B cell (primary cell): ENCODE data around the gene ZFR2. TPM values are rescaled to one million over a fixed set of nuclear protein-coding genes. Genes with fewer than 3 reads are reported as not detected.

Source experiments
- ATAC-seq: fragments of 200-7000 bp; cut with Tn5 transposase; one replicate; pipeline ENCODE4 v1.10.0; 2021; ENCODE audit warnings: low read depth, mild to moderate bottlenecking, moderate number of reproducible peaks, moderate library complexity
- CTCF ChIA-PET: fragments of 350-600 bp; sonication (Branson Sonifier 250); formaldehyde crosslinking; loops from one replicate; lab custom pipeline; 2021; ENCODE audit warnings: antibody characterized with exemption, inconsistent platforms; lab: Charles Lee
- POLR2A ChIA-PET: fragments of 350-600 bp; sonication (Branson Sonifier 250); formaldehyde crosslinking; loops from one replicate; lab custom pipeline; 2021; ENCODE audit warnings: antibody characterized with exemption; lab: Charles Lee
- DNase-seq: peaks from one replicate; pipeline ENCODE4 v3.0.0; 2013
- H2AFZ ChIP-seq: 2 replicates; pipeline ENCODE4 v1.6.1; 2012; ENCODE audit warnings: mild to moderate bottlenecking, low read depth, low read length; ENCODE audit not compliant: insufficient read depth, poor library complexity, severe bottlenecking
- H3K27ac ChIP-seq, 2 donors: 1 replicate in 1 of 2; 2 replicates in 1 of 2; pipeline ENCODE4 v1.5.1; 2012 to 2013; ENCODE audit warnings: low read length in 2 of 2, mild to moderate bottlenecking in 2 of 2, moderate library complexity in 1 of 2
- H3K27me3 ChIP-seq, 4 experiments: fragments of 200-600 bp in 1 of 4; sonication (generic) in 1 of 4; replicated peaks in 1 of 4; 1 replicate in 2 of 4; 2 replicates in 2 of 4; pipeline versions ENCODE4 v1.6.1 to v1.7.0; 2013 to 2016; ENCODE audit warnings: low read length in 3 of 4, mild to moderate bottlenecking in 2 of 4, mixed read lengths in 1 of 4, moderate library complexity in 1 of 4; ENCODE audit not compliant: insufficient read depth in 4 of 4, control insufficient read depth in 3 of 4; ENCODE audit errors: control extremely low read depth in 1 of 4
- H3K36me3 ChIP-seq, 2 experiments: replicated peaks in 1 of 2; 1 replicate in 1 of 2; 2 replicates in 1 of 2; pipeline versions ENCODE4 v1.6.1 to v1.7.1; 2013; ENCODE audit warnings: low read length in 1 of 2; ENCODE audit not compliant: insufficient read depth in 2 of 2, control insufficient read depth in 1 of 2; ENCODE audit errors: control extremely low read depth in 1 of 2, extremely low read depth in 1 of 2
- H3K4me1 ChIP-seq, 2 donors: fragments of 200-600 bp in 1 of 2; sonication (generic) in 1 of 2; 1 replicate in 1 of 2; 2 replicates in 1 of 2; pipeline versions ENCODE4 v1.5.1 to v1.6.1; 2013 to 2017; ENCODE audit warnings: low read length in 2 of 2; ENCODE audit not compliant: control insufficient read depth in 2 of 2, insufficient read depth in 2 of 2
- H3K4me2 ChIP-seq: replicated peaks from 2 replicates; pipeline ENCODE3; 2012; ENCODE audit warnings: mild to moderate bottlenecking, low read depth, low read length; ENCODE audit not compliant: poor library complexity, severe bottlenecking
- H3K4me3 ChIP-seq, 5 experiments: fragments of 200-600 bp in 1 of 5; sonication (generic) in 1 of 5; 1 replicate in 3 of 5; 2 replicates in 2 of 5; pipeline versions ENCODE4 v1.5.1 to v1.7.0; 2011 to 2016; ENCODE audit warnings: low read length in 4 of 5, mild to moderate bottlenecking in 4 of 5, low read depth in 2 of 5, control low read depth in 1 of 5, moderate library complexity in 1 of 5; ENCODE audit not compliant: insufficient read depth in 1 of 5; ENCODE audit errors: control extremely low read depth in 1 of 5, extremely low read depth in 1 of 5
- H3K79me2 ChIP-seq: fragments of 200-600 bp; sonication (generic); one replicate; pipeline ENCODE4 v1.6.0; 2016; ENCODE audit warnings: low read length; ENCODE audit not compliant: control insufficient read depth, insufficient read depth
- H3K9ac ChIP-seq: fragments of 200-600 bp; sonication (generic); 2 replicates; pipeline ENCODE4 v1.6.1; 2017; ENCODE audit warnings: mild to moderate bottlenecking, low read length, moderate library complexity
- H3K9me3 ChIP-seq, 3 donors: one replicate each; pipeline versions ENCODE4 v1.6.1 to v1.7.1; 2013; ENCODE audit warnings: low read length in 2 of 3; ENCODE audit not compliant: control insufficient read depth in 2 of 3, insufficient read depth in 1 of 3; ENCODE audit errors: control extremely low read depth in 1 of 3
- H4K20me1 ChIP-seq: 2 replicates; pipeline ENCODE4 v1.6.0; 2012; ENCODE audit warnings: mild to moderate bottlenecking, low read length; ENCODE audit not compliant: insufficient read depth, control insufficient read depth, poor library complexity, severe bottlenecking
- H3K27ac Mint-ChIP-seq: one replicate; pipeline ENCODE4 v1.8.0; 2021; ENCODE audit warnings: mixed read lengths
- H3K27me3 Mint-ChIP-seq: one replicate; pipeline ENCODE4 v1.8.0; 2021; ENCODE audit warnings: mixed read lengths
- H3K4me1 Mint-ChIP-seq: one replicate; pipeline ENCODE4 v1.8.0; 2021; ENCODE audit warnings: mixed read lengths
- H3K4me3 Mint-ChIP-seq: one replicate; pipeline ENCODE4 v1.8.0; 2021; ENCODE audit warnings: mixed read lengths
- H3K9me3 Mint-ChIP-seq: one replicate; pipeline ENCODE4 v1.8.0; 2022; ENCODE audit warnings: mixed read lengths; ENCODE audit not compliant: insufficient read depth
- CTCF ChIP-seq: fragments of 200-600 bp; IDR thresholded peaks from one replicate; pipeline ENCODE4 v1.8.0; 2022; ENCODE audit warnings: antibody characterized with exemption, mild to moderate bottlenecking
- EZH2 ChIP-seq: IDR thresholded peaks from 2 replicates; pipeline ENCODE4 v1.6.1; 2012; ENCODE audit warnings: borderline replicate concordance, low read depth, mild to moderate bottlenecking, moderate library complexity, low read length; ENCODE audit not compliant: insufficient read depth, poor library complexity, severe bottlenecking
- WGBS: methylation state at CpG from one replicate; pipeline ENCODE4 v1.1.5; 2013; ENCODE audit warnings: missing lambda C conversion rate; ENCODE audit not compliant: insufficient coverage; 5-methylcytosine and 5-hydroxymethylcytosine counted together
- intact Hi-C: fragments of 100-400 bp; cut with micrococcal nuclease; formaldehyde crosslinking; loops from one replicate; pipeline ENCODE4 v1.10.0; 2022
- polyA plus RNA-seq: library from polyadenylated mRNA; depleted of rRNA; stranded (reverse); fragments of >200 nt; gene quantifications from 2 replicates; pipeline ENCODE4 v1.2.3, GENCODE V29; 2012
- total RNA-seq, 2 donors: library from RNA; stranded (reverse); fragments of 120-200 nt in 1 of 2; gene quantifications; 1 replicate in 1 of 2; 2 replicates in 1 of 2; pipeline versions ENCODE4 v1.2.3 to v1.2.4, GENCODE V29; 2013 to 2022

Gene ZFR2
- total and polyA plus RNA-seq, 2 donors (not counting 1 experiment from before 2014, with no cell fraction given): 0.36 to 0.39 TPM

DNA sequence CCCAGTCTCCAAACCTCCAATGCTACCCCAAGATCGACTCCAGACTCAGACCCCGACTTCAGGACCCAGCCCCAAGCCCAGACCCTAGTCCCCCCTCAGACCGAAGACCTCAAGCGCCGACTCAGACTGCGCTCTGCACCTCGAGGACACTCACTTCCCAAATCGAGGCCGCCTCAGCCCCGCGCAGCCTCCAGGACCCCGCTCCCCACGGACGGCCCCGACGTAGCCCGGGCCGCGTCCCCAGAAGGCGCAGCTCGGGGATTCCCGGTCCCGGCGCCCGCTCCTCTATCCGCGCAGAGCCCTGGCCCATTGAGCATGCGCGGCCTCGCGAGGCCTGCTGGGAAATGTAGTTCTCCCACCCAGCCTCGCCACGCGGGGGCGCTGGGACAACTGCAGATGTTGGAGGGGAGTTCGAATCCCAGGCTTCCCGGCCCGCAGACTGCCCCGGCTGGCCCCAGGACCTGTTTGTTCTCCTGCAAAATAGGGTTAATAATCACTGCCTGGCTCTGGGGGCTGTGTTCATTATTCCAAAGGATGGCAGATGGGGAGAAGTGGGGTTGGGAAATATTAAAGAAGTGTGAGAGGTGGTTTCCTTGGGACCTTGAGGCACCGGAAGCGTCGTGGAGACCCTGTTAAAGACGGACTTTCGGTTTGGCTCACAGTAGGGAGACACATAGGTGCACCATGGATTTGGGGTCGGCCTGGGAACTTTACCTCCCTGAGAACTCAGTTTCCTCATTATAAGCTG lies 107.3 kb downstream of the ZFR2 start, which contains the start of gene APBA3:
APBA3 (minus strand) TSS at position 311 of the 748 bp plus-strand sequence. CDS start 1,428 bp downstream, outside the sequence.
- H3K79me2 ChIP-seq: peaks cover 54% of the 10 kb centered on the region
- ATAC-seq: peak; percentile 52
- H3K4me1 ChIP-seq: peaks cover 25 to 35% of the 10 kb centered on the region in 2 donors
- peak; percentile 96 for DNase-seq
- Mint-ChIP-seq H3K9me3 (no peaks in the 10 kb centered on the region), H3K4me1 (peaks cover 39% of the 10 kb centered on the region), H3K27ac (peak within 1 kb of the TSS; percentile 100), H3K4me3 (peak within 1 kb of the TSS; percentile 99), H3K27me3 (no peaks in the 10 kb centered on the region)
- TF ChIP-seq EZH2 (no peak), CTCF (peak; percentile 75)
- peak within 1 kb of the TSS; percentile 100 for H3K27ac ChIP-seq
- CTCF ChIA-PET: interaction anchor here (0.7 to 2.9 kb wide), 16 partner anchors 13 to 963 kb away, joined by 3 to 15 read pairs (median 3); partner anchors contain the start of gene PIP5K1C
- H4K20me1 ChIP-seq: peaks cover 16% of the 10 kb centered on the region
- POLR2A ChIA-PET: interaction anchor here (0.5 to 2.2 kb wide), 7 partner anchors 50 to 1925 kb away, joined by 3 to 14 read pairs (median 7); partner anchors contain the start of gene EEF2
- peaks cover 0 to 3% (median 0%) of the 10 kb centered on the region in 3 donors for H3K9me3 ChIP-seq
- no peaks in the 10 kb centered on the region for H3K27me3 ChIP-seq
- 3% methylated on average over 43 of the region's 45 CpGs for WGBS
- peak within 1 kb of the TSS; percentile 85 for H2AFZ ChIP-seq
- H3K36me3 ChIP-seq: peaks cover 0 to 23% of the 10 kb centered on the region in 2 experiments
- H3K9ac ChIP-seq: peak within 1 kb of the TSS; percentile 100
- intact Hi-C loops: loop anchor here (1.0 to 10.0 kb wide), 10 partner anchors 40 to 1923 kb away; partner anchors contain the start of genes CHAF1A, DPP9, EEF2 and FZR1
- H3K4me3 ChIP-seq: peak within 1 kb of the TSS; percentile 86 to 99 (median 97)
- H3K4me2 ChIP-seq: peak within 1 kb of the TSS; percentile 95
